Parietal lobe (tissue), 2 donors: ENCODE measurements around the gene PDZD11. TPM values are rescaled to one million over a fixed set of nuclear protein-coding genes. Genes with fewer than 3 reads are reported as not detected.

Experiments used
- small RNA-seq: library from RNA; depleted of rRNA; stranded (forward); fragments of <200 nt; gene quantifications from one replicate; pipeline ENCODE3, GENCODE V24; 2014; ENCODE audit warnings: low replicate concordance
- total RNA-seq: library from RNA; depleted of rRNA; stranded (reverse); fragments of >200 nt; gene quantifications from one replicate; pipeline ENCODE4 v1.2.3, GENCODE V29; 2014

The PDZD11 gene, protein sequence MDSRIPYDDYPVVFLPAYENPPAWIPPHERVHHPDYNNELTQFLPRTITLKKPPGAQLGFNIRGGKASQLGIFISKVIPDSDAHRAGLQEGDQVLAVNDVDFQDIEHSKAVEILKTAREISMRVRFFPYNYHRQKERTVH
- total RNA-seq = 30.0 TPM

DNA sequence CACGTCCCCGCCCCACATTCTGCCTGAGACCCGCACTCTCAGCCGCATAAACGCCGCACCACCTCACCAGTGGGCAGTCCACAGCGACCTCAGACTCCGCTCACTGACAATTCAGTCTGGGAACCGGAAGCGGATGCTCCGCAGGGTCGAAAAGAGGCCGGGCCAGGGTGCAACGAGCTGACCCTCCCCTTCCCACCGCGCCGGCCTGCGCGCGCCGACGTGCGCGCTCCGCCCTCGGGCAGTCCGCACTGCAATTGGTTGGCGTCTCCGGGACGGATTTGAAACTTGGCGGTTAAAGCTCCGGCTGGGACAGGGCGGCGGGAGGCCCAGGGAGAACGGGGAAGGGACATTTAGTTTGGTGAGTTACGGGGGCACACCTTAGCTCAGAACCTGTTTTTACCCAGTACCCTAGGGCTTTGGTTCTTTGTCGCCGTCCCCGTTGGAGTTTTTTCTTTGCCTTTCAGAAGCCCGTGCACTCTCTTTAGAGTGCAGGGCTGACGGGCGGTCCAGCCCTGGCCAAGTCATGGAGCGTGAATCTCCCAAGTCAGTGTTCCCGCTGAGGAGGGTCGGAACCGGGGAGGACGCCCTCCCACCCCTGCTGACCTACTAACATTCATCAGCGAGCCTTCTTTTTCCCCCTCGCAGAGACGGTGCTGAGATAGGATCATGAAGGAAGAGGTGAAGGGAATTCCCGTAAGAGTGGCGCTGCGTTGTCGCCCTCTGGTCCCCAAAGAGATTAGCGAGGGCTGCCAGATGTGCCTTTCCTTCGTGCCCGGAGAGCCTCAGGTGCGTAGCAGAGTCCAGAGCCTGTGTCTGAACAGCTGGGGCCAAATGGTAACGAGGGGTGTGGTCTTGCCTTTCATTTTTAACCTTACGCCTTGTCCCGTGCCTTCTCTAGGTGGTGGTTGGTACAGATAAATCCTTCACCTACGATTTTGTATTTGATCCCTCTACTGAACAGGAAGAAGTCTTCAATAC, at the start of gene PDZD11, which contains the start of gene KIF4A:
Gene PDZD11 (minus strand): TSS at position 135 of the 978 bp plus-strand sequence. CDS start 586 bp downstream, outside the sequence.
Gene KIF4A (plus strand): TSS at position 312 of the 978 bp plus-strand sequence. CDS start 355 bp downstream, at position 667.

DNA sequence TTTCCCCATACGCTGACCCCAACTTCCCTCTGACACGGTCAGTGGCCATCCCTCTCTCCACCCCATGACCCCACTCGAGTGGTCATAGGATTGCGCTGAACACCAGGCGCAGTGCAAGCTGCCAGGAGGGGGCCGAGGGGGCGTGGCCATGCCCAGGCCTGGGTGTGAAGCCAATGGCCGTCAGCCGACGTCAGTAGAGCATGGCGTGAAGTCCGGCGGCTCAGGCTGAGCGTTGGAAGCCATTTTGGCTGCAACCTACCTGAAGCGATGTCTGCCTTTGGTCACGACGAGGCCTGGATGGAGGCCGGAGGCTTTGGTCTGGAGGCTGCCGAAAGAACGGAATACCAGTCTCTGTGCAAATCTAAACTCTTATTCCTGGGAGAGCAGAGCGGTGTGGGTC, 7.8 kb downstream of the PDZD11 start, which contains the start of gene RAB41:
Gene RAB41 (plus strand): TSS at position 222 of the 400 bp plus-strand sequence. CDS start 46 bp downstream, at position 268.

DNA sequence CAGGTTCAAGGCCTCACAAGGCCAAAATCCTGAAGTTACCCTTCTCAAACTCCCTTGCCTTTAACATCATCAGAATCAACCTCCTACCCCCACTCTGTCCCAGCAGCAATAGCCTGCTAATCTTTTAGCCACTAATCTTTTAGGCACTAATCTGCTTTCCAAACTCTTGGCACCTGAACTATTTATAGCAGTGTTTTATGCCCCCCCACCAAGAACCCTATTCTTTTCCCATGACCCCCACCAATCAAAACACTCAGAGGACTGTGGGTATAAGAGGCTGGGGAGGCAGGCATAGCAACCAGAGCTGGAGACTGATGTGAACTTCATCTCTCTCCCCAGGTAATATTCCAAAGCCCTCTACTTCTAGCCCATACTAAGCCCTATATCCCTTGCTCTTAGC, 21.7 kb downstream of the PDZD11 start, which contains the start of gene ARR3:
Gene ARR3 (plus strand): TSS at position 301 of the 400 bp plus-strand sequence. CDS start 1,052 bp downstream, outside the sequence.

DNA sequence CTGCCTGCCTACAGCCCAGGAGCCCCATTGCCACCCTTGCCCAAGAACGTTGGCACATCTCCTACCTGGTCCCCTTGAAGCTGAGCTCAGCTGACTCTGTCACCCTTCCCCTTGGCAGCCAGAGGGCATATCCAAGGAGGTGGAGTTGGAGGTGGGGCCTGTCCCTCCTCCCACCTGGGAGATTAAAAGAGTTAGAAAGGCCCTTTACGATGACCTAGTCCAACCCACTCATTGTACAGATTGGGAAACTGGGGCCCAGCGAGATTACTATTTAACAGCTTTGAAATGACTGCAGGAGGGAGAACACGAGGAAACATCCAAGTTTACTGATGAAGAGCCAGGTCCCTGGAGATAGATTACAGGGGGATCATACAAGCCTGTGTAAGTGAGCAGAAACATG, 29.6 kb downstream of the PDZD11 start, which contains the start of gene P2RY4:
Gene P2RY4 (minus strand): TSS at position 101 of the 400 bp plus-strand sequence. CDS start 580 bp downstream, outside the sequence.

Small RNA genes within 50 kb of the gene (small RNA-seq; reads per million reads assigned to genes)
- 0.15 reads per million for gene RNA5SP507

Other genes starting within 250 kb of the PDZD11 start
- not detected for gene AWAT2, start 240.0 kb downstream of the PDZD11 start, total RNA-seq
- not detected for gene OTUD6A, start 227.5 kb downstream of the PDZD11 start, total RNA-seq
- gene IGBP1, start 156.5 kb downstream of the PDZD11 start, total RNA-seq = 81.4 TPM
- gene DGAT2L6, start 112.4 kb downstream of the PDZD11 start, total RNA-seq = not detected
- gene AWAT1, start 55.3 kb downstream of the PDZD11 start, total RNA-seq = not detected
- gene P2RY4, start 29.7 kb downstream of the PDZD11 start, total RNA-seq = 0.63 TPM
- not detected for gene ARR3, start 21.6 kb downstream of the PDZD11 start, total RNA-seq
- gene RAB41, start 7.8 kb downstream of the PDZD11 start, total RNA-seq = not detected
- 4.1 TPM for gene KIF4A, start 177 bp upstream of the PDZD11 start, total RNA-seq
- gene GDPD2, start 133.4 kb upstream of the PDZD11 start, total RNA-seq = 2.8 TPM
- 97.7 TPM for gene DLG3, start 154.9 kb upstream of the PDZD11 start, total RNA-seq